CD4-positive, alpha-beta T cell treated with Interferon gamma for 1 hour (primary cell): Measurements from ENCODE around the gene WDR31.
A peak's percentile ranks its signal among the peaks of the same experiment; 100 is the strongest.
"Not testable (repeated sequence)": the region's sequence is repeated elsewhere in the genome, so short reads cannot be mapped to it uniquely, and the experiment has no call there.

Experiments used
- DNase-seq: peaks from one replicate; pipeline ENCODE4 v3.0.0-alpha.2; 2020

The WDR31 gene

GRCh38 chr9:113340011-113340699 lies at the start of gene WDR31:
Gene WDR31, minus strand, starts transcription at chr9:113340275. Its CDS starts 8,253 bp downstream, at chr9:113332022.
- DNase-seq, result peak; percentile 75

DNA sequence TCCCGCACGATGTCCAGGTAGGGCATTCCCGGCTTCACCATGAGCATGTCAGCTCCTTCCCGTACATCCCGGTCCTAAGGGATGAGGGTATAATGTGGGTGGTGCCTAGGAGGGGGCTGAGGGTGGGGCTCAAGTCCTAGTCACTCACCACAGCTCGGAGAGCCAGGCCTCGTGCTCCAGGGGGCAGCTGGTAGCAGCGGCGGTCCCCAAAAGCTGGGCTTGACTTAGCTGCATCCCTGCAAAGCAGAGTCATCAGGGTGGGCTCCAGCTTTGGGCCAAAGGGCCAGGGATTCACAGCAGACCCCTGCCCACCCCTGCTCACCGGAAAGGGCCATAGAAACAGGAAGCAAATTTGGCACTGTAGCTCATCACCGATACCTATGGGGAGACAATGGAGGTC lies 49.4 kb upstream of the WDR31 start:
- DNase-seq, result no peak

GRCh38 chr9:113388833-113389232 lies 48.8 kb upstream of the WDR31 start:
- no peak for DNase-seq

GRCh38 chr9:113387560-113388230 lies 47.6 kb upstream of the WDR31 start:
- no peak for DNase-seq

DNA sequence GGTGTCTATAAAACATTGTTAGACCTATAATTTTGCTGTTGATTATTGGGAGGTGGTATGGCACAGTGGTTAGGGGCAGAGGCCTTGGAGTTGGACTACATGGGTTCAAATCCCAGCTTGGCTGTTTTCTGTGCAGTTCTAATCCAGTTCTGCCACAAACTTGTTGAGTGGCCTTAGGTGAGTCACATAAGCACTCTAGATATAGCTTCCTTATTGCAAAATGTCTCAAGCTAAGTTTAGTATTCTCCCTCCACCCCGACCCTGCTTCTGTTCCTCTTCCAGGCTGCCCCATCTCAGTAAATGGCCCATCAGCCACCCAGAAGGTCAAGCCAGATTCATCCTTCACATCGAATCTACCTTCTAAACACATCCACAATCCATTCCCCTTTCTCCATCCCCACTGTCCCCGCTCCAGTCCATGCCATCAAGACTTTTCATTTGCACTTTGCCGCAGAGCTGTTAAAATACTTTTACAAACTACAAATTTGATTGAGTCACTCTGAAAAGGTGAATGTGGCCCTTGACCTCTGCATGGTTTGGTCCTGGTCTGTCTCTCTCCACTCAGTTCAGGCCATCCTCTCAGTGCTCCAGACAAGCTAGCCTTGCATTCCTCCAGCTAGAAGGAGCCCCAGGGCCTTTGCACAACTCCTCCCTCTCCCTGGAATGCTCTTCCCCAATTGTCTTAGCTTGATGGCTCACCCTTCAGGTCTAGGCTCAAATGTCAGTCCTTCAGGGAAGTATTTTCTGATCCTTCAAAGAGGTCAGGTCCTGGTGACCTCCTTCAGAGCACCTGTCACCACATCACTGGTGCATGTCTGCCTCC lies 46.7 kb upstream of the WDR31 start:
- no peak for DNase-seq

DNA sequence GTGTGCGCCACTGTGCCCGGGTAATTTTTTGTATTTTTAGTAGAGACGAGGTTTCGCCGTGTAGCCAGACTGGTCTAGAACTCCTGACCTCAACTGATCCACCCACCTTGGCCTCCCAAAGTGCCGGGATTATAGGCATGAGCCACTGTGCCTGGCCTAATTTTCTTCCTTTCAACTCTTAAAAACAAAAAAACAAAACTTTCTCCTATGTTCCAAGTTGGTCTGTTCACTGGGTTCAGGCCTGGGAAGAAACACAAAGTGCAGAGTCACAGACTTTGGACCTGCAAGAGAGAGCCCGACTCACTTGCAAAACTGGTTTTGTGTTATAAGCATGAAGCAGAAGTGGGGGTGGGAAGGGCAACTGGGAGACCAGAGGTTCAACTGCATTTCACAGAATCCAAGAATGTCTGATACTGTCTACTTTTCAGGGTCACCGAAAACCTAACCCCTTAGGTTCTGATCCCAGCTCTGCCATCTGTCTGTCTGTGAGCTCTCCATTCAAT lies 41.9 kb upstream of the WDR31 start:
- no peak for DNase-seq

DNA sequence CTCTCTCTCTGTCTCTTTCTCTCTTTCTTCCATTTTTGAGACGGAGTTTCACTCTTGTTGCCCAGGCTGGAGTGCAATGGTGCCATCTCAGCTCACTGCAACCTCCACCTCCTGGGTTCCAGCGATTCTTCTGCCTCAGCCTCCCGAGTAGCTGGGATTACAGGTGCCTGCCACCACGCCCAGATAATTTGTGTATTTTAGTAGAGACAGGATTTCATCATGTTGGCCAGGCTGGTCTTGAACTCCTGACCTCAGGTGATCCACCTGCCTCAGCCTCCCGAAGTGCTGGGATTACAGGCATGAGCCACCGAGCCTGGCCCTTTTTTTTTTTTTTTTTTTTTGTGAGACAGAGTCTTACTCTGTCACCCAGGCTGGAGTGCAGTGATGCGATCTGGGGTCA lies 41.4 kb upstream of the WDR31 start:
- DNase-seq, result not testable (repeated sequence)

DNA sequence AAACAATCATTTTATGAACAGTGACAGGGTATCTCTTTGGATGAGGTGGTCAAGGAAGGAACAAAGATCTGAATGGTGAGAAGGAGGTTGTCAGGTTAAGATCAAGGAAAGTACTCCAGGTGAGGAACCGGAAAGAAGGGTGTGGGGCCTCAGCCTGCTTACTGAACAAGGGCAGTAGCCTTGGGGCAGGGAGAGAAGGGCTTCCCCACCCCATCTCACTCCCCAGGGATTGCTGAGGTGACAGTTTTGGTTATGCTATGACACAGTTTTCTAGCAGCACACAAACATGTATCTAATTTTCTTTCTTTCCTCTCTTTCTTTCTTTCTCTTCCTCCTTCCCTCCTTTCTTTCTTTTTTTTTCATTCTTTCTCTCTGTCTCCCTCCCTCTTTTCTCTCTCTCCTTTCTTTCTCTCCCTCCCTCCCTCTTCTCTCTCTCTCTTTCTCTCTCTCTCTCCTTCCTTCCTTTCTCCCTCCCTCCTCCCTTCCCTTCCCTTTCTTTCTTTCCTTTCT lies 40.8 kb upstream of the WDR31 start:
- no peak for DNase-seq

GRCh38 chr9:113379829-113380210 lies 39.7 kb upstream of the WDR31 start:
- DNase-seq, result not testable (repeated sequence)

DNA sequence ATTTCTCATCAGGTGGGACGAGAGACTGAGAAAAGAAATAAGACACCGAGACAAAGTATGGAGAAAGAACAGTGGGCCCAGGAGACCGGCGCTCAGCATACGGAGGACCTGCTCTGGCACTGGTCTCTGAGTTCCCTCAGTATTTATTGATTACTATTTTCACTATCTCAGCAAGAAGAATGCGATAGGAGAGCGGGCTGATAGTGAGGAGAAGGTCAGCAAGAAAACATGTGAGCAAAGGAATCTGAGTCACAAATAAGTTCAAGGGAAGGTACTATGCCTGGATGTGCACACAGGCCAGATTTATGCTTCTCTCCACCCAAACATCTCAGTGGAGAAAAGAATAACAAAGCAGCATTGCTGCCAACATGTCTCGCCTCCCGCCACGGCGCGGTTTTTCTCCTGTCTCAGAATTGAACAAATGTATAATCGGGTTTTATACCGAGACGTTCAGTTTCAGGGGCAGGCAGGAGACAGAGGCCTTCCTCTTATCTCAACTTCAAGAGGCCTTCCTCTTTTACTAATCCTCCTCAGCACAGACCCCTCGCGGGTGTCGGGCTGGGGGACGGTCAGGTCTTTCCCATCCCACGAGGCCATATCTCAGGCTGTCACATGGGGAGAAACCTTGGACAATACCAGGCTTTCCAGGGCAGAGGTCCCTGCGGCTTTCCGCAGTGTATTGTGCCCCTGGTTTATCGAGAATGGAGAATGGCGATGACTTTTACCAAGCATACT lies 39.2 kb upstream of the WDR31 start:
- DNase-seq, result not testable (repeated sequence)

- peak; percentile 79 for DNase-seq
Observed at GRCh38 chr9:113376634-113377567, 36.8 kb upstream of the WDR31 start, which contains the start of gene HDHD3. Gene HDHD3, minus strand, starts transcription at chr9:113376986. Its CDS starts 2,632 bp downstream, at chr9:113374354.

GRCh38 chr9:113375057-113376023 lies 35.3 kb upstream of the WDR31 start:
- no peak for DNase-seq

DNA sequence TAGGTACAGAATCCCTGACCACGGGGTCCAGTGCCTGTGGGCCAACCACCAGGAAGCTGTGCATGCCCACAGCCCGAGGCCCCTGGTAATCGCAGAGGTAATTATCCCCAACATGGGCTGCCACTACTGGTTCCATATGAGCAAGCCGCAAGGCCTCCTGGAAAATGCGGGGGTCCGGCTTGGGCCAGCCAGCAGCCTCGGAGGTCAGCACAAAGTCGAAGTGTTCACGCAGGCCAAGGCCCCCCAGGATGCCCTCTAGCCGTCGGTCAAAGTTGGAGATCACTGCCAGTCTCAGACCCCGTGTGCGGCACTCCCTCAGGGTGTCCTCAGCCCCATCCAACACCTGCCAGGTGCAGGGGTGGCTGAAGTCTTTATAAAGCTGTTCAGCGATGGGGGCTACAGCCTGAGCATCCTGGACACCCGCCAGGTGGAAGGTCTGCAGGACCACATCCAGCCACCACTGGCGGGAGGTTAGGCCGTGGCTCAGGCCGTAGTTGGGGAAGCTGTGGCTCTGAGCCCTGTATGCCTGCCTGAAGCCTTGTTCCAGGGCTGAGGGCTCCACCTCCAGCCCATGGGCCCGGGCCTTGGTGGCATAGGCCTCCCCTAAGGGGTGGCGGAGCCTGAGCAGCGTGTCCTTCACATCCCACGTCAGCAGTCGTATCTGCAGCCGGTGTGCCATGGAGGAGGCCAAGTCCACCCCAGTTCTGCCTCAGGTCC lies 33.8 kb upstream of the WDR31 start:
- DNase-seq, result no peak

DNA sequence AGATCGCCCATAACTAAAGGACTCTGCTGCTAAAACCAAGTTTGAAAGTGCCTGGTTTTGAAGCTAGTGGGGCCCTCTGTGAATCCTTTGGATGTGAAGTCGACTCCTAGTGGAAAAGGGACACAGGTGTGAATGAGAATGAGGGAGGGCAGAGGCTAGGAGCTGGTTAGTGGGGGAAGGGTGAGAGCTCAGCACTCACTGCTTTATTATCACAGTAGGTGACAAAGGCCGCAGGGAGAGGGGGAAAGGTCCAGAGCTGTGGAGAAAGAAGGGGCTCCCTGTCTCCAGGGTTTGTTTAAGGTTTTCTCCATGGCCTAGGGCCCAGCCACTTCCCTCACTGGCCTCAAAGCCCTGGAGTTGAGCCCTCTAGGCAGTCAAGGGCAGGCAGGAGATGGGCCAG lies 33.2 kb upstream of the WDR31 start:
- no peak for DNase-seq

DNA sequence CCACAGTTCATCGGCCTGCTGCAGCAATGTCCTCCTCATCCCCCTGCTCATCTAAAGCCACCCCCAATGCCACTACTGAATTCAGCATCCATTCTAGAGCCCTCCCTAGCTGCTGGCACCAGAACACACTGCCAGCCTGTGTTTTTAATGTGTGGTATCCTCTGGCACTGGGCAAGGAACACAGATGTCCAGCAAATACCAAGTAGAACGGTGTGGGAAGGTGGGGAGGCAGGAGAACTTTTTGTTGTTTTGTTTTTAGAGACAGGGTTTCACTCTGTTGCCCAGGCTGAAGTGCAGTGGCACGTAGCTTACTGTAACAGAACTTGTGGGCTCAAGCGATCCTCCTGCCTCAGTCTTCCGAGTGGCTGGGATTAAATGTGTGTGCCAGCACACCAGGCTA lies 32.0 kb upstream of the WDR31 start:
- DNase-seq, result no peak

DNA sequence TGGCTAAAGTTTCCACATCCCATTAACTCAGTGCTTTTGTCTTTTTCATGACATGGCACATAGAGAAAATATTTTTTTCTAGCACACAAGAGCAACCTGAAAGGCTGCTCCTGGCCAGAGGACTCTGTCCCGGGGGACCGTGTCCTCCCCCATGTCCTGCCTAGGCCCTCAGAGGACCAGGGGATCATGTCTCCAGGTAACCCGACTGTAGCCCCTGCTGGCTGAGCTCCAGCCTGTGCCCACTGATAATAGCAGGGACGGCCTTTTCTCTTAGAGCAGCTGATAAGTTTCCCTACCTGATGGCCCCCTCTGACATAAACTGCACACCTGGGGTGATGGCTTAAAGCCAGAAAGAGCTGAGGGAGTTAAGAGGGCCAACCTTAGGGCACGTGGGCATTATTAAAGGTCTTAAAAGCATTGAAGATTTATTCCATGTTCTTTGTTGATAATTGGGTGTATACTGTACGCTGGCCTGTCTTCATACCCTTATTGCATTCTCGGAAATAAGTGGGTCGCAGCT lies 30.8 kb upstream of the WDR31 start:
- DNase-seq, result no peak

DNA sequence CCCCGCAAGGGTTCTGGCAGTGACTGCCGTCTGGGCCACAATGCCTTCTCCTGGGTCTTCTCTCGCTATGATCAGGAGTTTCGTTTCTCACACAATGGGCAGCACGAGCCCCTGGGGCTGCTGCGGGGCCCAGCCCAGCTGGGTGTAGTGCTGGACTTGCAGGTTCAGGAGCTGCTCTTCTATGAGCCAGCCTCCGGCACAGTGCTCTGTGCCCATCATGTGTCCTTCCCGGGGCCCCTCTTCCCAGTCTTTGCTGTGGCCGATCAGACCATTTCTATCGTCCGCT lies 29.7 kb upstream of the WDR31 start:
- DNase-seq, result no peak

DNA sequence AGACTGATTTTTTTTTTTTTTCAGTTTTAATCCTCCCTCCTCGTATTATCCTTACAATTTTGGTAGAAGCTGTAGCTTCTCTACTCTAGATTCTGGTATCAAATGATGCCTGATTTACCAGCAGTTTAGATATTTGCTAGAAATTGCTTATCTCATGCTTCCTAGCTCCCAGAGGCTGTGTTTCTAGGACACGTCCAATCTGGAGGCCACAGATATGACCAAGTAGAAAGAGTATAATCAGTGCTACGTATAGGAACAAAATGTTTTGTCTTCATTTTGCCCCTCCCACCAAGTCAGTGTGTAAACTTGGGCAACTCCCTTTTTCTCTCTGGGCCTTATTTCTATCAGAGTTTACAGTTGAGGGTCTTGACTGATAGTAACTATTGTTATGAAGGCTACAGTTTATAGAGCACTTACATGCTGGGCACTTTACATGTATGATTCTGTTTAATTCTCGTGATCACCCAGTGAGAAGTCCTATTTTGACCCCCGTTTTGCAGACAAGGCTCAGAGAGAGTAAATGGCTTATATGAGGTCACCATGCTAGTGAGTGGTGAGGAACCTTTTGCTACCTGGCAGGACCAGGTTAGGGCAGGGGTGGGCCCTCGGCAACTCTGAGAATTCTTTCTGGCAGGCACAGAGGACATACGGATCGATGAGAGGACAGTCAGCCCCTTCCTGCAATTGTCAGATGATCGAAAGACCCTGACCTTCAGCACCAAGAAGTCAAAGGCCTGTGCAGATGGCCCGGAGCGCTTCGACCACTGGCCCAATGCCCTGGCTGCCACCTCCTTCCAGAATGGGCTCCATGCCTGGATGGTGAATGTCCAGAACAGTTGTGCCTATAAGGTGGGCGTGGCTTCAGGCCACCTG lies 29.1 kb upstream of the WDR31 start:
- no peak for DNase-seq
